GM18511 (cell line): ENCODE results near the gene MKRN1.
A peak's percentile ranks its signal among the peaks of the same experiment; 100 is the strongest.
"Not testable (repeated sequence)": the region's sequence is repeated elsewhere in the genome, so short reads cannot be mapped to it uniquely, and the experiment has no call there.

Source experiments
- ATAC-seq: cut with Tn5 transposase; IDR thresholded peaks from one replicate; pipeline ENCODE4 v1.9.1; 2021; ENCODE audit warnings: mild to moderate bottlenecking, moderate library complexity; ENCODE audit not compliant: unreplicated experiment

Gene MKRN1

GRCh38 chr7:140479062-140479738 lies at the start of gene MKRN1:
Gene MKRN1 (minus strand): TSS chr7:140479505. CDS start chr7:140479344, 161 bp downstream.
- ATAC-seq: peak; percentile 94

GRCh38 chr7:140526787-140527664 lies 47.7 kb upstream of the MKRN1 start:
- no peak for ATAC-seq

GRCh38 chr7:140526214-140526613 lies 46.9 kb upstream of the MKRN1 start:
- ATAC-seq: peak; percentile 11

GRCh38 chr7:140525743-140526142 lies 46.4 kb upstream of the MKRN1 start:
- ATAC-seq: peak; percentile 66

- ATAC-seq: no peak
These were observed 42.1 kb upstream of the MKRN1 start for GRCh38 chr7:140521421-140521820.

GRCh38 chr7:140519007-140519399 lies 39.7 kb upstream of the MKRN1 start:
- ATAC-seq: no peak

- ATAC-seq: no peak
These were observed 39.2 kb upstream of the MKRN1 start for GRCh38 chr7:140518370-140519006.

GRCh38 chr7:140517546-140518369 lies 38.5 kb upstream of the MKRN1 start:
- peak; percentile 72 for ATAC-seq

- ATAC-seq: no peak
These were observed 33.2 kb upstream of the MKRN1 start for GRCh38 chr7:140512317-140513000.

GRCh38 chr7:140509789-140510188 lies 30.5 kb upstream of the MKRN1 start:
- ATAC-seq: no peak

GRCh38 chr7:140507556-140507955 lies 28.3 kb upstream of the MKRN1 start:
- ATAC-seq: not testable (repeated sequence)

GRCh38 chr7:140506788-140507464 lies 27.6 kb upstream of the MKRN1 start:
- ATAC-seq: no peak

- no peak for ATAC-seq
These were observed 22.7 kb upstream of the MKRN1 start for GRCh38 chr7:140501966-140502365.

- not testable (repeated sequence) for ATAC-seq
These were observed 18.5 kb upstream of the MKRN1 start for GRCh38 chr7:140497807-140498206.

GRCh38 chr7:140497241-140497769 lies 18.0 kb upstream of the MKRN1 start:
- no peak for ATAC-seq

GRCh38 chr7:140495514-140496097 lies 16.3 kb upstream of the MKRN1 start:
- no peak for ATAC-seq

- no peak for ATAC-seq
These were observed 15.6 kb upstream of the MKRN1 start for GRCh38 chr7:140494867-140495266.

GRCh38 chr7:140489026-140489359 lies 9.7 kb upstream of the MKRN1 start:
- no peak for ATAC-seq
